ENCODE measurements around the gene ANKMY1. TPM values are rescaled to one million over a fixed set of nuclear protein-coding genes. Genes with fewer than 3 reads are reported as not detected.
"Not testable (repeated sequence)": the region's sequence is repeated elsewhere in the genome, so short reads cannot be mapped to it uniquely, and the experiment has no call there.

ANKMY1 gene
- total RNA-seq, 2 experiments from 2014 or later: 28.2 to 31.5 TPM

DNA sequence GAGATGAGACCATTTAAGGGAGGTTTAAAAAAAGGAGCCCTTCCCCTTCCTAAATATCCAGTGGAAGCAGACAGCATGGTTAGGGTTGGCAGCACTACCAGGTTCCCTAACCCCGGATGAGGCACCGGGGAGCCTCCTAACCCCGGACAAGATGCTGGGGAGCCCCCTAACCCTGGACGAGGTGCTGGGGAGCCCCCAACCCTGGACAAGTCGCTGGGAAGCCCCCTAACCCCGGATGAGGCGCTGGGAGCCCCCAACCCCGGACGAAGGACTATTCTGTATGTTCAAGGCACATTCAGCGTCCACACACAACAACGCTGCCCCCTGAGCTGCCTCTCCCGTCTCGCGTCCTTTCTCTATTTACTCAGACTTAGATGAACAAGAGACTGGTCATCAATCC lies 51.9 kb downstream of the ANKMY1 start:
- CTCF ChIA-PET: no interaction called here
- Mint-ChIP-seq H3K27ac (no peak overlapping the region), H3K9me3 (no peaks in the 10 kb centered on the region), H3K4me1 (no peaks in the 10 kb centered on the region), H3K27me3 (no peaks in the 10 kb centered on the region), H3K36me3 (ENCODE audit: low read depth) (no peaks in the 10 kb centered on the region), H3K4me3 (no peak overlapping the region)
- peak; percentile 13 for DNase-seq
- POLR2A ChIA-PET: no interaction called here

DNA sequence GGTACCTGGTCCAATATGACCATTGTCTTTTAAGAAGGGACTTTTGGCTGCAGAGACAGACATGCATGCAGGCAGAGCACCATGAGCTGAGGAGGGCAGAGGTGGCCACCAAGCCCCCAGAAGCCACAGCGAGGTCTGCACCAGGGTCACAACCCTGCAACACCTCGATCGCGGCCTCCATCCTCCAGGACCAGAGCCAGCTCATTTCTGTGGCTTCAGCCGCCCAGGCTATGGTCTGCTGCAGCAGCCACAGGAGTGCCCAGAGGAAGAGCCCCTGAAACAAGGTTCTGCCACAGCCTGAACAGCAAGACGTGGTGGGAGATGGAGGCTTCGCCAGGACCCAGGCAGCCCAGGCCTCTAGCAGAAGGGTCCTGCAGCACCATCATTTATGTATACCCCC lies 53.9 kb downstream of the ANKMY1 start:
- CTCF ChIA-PET: no interaction called here
- no peaks in the 10 kb centered on the region for H3K9me3 Mint-ChIP-seq
- POLR2A ChIA-PET: no interaction called here
- no peaks in the 10 kb centered on the region for H3K27me3 Mint-ChIP-seq
- H3K36me3 Mint-ChIP-seq (ENCODE audit: low read depth): no peaks in the 10 kb centered on the region
- no peak overlapping the region for H3K4me3 Mint-ChIP-seq
- no peaks in the 10 kb centered on the region for H3K4me1 Mint-ChIP-seq
- H3K27ac Mint-ChIP-seq: no peak overlapping the region
- DNase-seq: no peak

DNA sequence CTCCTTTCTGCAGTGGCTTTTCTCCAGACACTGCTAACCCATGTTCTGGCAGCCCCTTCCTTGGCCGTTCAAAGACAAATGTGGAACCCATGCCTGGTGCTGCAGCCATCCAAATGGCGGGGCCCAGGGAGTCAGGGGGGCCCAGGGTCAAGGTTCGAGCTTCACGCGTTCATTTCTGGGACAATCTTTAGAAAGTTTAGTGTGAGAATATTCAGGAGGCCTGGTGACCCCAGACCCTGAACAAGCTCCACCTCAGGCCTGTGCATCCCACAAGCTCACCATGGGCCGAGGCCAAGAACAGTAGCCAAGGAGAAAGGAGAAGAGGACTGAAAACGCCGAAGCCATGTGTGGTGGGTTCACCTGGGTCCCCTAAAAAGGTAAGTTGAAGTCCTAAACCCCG lies 54.4 kb downstream of the ANKMY1 start:
- CTCF ChIA-PET: no interaction called here

DNA sequence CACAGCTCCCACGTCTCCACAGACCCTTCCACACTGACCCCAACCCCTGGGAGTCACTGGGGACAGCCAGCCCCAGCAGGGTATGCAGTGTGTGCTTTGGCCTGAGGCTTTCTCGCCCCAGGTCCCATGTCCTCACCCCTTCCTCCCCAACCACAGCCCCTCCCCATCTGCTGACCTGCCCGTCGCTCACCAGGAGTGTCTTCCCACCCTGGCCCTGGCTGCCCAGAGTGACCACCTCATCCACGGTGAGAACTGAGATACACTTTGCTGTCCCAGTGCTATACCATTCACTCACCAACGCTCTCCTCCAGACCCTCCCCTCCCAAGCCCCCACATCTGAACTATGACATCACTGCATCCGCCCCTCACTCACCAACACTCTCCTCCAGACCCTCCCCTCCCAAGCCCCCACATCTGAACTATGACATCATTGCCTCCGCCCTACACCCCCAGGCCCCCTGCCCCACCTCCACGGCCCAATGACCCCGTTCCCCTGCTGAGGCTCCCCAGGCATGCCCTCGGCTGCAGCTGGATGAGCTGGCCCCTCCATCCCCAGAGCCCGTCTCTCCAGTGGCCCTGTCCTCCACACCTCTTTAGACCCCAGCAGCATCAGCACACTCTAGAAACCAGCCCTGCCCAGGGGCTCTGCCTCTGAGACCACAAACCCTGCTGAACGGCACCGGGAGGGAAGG lies 55.2 kb downstream of the ANKMY1 start:
- Mint-ChIP-seq H3K27me3 (no peaks in the 10 kb centered on the region), H3K4me3 (no peak overlapping the region), H3K4me1 (no peaks in the 10 kb centered on the region), H3K36me3 (ENCODE audit: low read depth) (no peaks in the 10 kb centered on the region), H3K9me3 (no peaks in the 10 kb centered on the region), H3K27ac (no peak overlapping the region)
- POLR2A ChIA-PET: no interaction called here
- CTCF ChIA-PET: no interaction called here
- no peak for DNase-seq

More for the DNA sequence above, 54.4 kb downstream of the ANKMY1 start:
- H3K4me3 Mint-ChIP-seq: no peak overlapping the region
- no peaks in the 10 kb centered on the region for H3K9me3 Mint-ChIP-seq
- no peak for DNase-seq
- no peaks in the 10 kb centered on the region for H3K27me3 Mint-ChIP-seq
- POLR2A ChIA-PET: no interaction called here
- H3K4me1 Mint-ChIP-seq: no peaks in the 10 kb centered on the region
- no peak overlapping the region for H3K27ac Mint-ChIP-seq
- H3K36me3 Mint-ChIP-seq (ENCODE audit: low read depth): no peaks in the 10 kb centered on the region

DNA sequence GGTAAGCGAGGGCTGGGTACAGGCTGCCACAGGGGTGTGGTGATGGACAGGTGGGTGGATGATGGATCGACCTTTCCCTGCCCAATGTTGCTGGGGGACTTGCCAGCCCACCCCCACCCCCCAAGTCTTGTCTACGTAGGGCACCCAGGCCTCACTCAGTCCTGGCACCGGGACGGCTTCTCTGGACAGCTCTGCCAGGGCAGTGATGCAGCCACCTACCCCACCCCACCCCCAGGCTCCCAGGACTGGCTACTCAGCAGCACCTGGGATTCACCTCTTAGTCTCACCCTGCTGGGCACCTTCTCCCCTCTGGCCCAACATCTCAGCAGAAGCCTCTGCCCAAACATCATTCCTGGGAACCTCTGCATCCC lies 55.7 kb downstream of the ANKMY1 start:
- CTCF ChIA-PET: no interaction called here
- Mint-ChIP-seq H3K36me3 (ENCODE audit: low read depth) (no peaks in the 10 kb centered on the region), H3K27ac (no peak overlapping the region), H3K4me1 (no peaks in the 10 kb centered on the region), H3K4me3 (no peak overlapping the region), H3K27me3 (no peaks in the 10 kb centered on the region), H3K9me3 (no peaks in the 10 kb centered on the region)
- POLR2A ChIA-PET: no interaction called here
- no peak for DNase-seq

DNA sequence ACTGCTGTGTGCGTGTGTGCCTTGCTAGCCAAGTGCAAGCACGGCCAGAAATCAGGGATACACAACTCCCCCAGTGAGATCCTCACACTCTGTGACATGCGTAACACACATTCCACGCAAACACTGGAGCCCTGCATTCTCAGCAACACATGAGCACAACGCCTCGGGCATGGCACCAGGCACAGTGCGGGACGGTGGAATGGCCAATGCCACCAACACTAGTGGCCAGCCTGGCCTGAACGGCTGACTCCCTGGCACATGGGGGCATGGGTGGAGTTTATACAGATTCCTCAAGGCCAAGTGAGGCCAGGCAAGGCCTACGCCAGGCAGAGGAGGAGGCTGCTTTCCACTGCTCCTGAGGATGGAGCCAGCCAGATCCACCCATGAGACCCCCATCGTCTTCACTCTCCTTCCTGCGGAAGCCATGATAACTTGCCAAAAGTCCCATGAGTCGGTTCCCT lies 56.2 kb downstream of the ANKMY1 start:
- Mint-ChIP-seq H3K36me3 (ENCODE audit: low read depth) (no peaks in the 10 kb centered on the region), H3K4me1 (no peaks in the 10 kb centered on the region), H3K27ac (no peak overlapping the region), H3K9me3 (no peaks in the 10 kb centered on the region), H3K4me3 (no peak overlapping the region), H3K27me3 (no peaks in the 10 kb centered on the region)
- ChIA-PET CTCF (no interaction called here), POLR2A (no interaction called here)
- DNase-seq: no peak

DNA sequence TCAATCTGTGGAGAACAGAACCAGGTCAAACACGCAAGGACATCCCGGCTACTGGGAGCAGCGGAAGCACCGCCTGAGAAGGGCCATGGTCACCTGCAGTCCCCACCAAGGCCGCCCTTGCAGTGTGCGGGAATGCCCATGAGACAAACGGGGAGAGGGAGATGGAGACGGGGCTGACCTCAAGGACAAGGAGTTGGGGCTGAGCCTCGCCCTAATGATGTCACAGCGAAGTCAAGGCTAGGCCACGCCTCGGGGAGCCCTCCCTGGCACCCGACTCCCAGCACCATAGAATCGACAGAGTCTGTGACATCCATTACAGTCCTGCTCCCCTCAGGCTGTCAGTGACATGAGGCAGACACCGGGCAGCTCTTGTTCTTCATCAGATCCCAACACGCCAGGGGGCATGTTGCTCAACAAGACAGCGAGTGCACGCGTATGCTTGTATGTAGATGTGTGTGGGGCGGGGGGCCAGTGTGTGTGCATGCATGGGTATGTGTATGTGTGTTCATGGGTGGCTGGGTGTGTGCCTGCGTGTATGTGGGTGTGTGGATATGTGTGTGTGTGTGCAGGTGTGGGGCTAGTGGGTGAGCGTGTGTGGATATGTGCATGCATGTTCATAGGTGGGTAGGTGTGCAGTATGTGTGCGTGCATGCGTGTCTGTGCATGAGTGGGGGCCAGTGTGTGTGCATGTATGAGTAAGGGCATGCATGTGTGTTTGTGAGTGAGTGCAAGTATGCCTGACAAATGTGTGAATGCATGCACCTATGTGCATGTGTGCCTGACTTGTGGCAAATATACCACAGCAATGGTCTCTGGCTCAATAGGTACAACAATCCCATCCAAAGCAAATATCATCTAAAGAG lies 57.0 kb downstream of the ANKMY1 start:
- Mint-ChIP-seq H3K9me3 (no peaks in the 10 kb centered on the region), H3K27me3 (no peaks in the 10 kb centered on the region), H3K4me3 (no peak overlapping the region), H3K36me3 (ENCODE audit: low read depth) (no peaks in the 10 kb centered on the region), H3K4me1 (no peaks in the 10 kb centered on the region), H3K27ac (no peak overlapping the region)
- peak; percentile 7 for DNase-seq
- ChIA-PET POLR2A (no interaction called here), CTCF (no interaction called here)

DNA sequence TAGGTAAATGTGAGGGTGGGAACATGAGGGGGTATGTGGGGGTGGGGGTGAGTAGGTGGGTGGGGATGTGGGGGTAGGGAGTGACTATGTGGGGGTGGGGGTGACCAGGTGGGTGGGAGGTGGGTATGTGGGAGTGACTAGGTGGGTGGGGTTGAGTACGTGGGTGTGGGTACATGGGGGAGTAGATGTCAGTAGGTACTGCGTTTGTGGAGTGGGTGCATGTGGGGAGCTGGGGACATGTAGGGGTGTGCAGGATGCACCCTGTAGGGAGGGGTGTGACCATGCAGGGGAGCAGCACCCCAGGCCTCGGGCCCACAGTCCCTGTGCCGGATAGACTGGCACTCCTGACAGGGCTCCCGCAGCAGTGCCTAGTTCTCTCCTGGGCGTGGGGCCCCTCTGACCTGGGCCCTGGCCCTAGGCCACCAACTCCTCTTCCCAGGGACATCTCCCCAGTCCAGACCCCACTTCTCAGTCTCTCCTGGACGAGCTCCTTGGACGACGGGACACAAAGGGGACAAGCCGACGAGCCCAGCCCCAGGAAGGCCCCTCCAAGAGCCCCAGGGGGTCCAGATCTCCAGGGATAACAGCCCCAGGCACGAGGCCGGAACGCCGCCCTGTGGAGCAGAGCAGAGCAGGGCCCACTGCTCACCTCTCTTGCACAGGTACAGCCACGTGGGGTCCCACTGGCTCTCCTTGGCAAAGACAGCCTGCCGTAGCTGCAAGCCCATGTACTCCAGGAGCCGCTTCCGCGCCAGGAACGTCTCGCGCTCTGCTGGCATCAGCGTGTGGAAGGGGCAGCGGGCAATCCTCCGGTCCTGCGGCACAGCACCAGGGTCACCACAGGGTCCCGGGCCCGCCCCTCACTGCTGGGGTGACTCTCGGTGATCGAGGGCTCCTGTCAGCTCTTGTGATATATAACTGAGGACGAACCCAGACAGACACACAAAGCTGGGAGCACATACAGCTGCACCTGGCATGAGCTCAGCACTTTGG lies 58.2 kb downstream of the ANKMY1 start:
- ChIA-PET CTCF (no interaction called here), POLR2A (no interaction called here)
- Mint-ChIP-seq H3K4me3 (no peak overlapping the region), H3K27ac (no peak overlapping the region), H3K36me3 (ENCODE audit: low read depth) (no peaks in the 10 kb centered on the region), H3K27me3 (no peaks in the 10 kb centered on the region), H3K9me3 (peaks cover 2% of the 10 kb centered on the region), H3K4me1 (no peaks in the 10 kb centered on the region)
- peak; percentile 13 for DNase-seq

DNA sequence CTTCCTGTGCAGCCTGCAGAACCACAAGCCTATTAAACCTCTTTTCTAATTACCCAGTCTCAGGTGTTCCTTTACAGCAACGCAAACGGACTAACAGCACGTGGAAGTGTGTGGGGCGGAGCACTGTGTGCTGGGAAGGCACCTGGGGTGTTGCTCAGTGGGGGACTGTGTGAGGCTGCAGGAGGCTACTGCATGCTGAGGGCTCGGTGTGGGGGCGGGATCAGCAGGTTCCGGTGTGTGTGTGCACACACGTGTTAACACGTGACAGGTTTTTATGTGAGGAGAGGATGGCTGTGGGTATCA lies 58.9 kb downstream of the ANKMY1 start:
- H3K36me3 Mint-ChIP-seq (ENCODE audit: low read depth): no peaks in the 10 kb centered on the region
- no peak overlapping the region for H3K27ac Mint-ChIP-seq
- no peaks in the 10 kb centered on the region for H3K4me1 Mint-ChIP-seq
- CTCF ChIA-PET: no interaction called here
- no peak for DNase-seq
- H3K27me3 Mint-ChIP-seq: no peaks in the 10 kb centered on the region
- no peak overlapping the region for H3K4me3 Mint-ChIP-seq
- POLR2A ChIA-PET: interaction anchor here (0.5 kb wide), 1 partner anchor 103 kb away, joined by 3 read pairs; no protein-coding TSS in a partner anchor
- peaks cover 2% of the 10 kb centered on the region for H3K9me3 Mint-ChIP-seq

DNA sequence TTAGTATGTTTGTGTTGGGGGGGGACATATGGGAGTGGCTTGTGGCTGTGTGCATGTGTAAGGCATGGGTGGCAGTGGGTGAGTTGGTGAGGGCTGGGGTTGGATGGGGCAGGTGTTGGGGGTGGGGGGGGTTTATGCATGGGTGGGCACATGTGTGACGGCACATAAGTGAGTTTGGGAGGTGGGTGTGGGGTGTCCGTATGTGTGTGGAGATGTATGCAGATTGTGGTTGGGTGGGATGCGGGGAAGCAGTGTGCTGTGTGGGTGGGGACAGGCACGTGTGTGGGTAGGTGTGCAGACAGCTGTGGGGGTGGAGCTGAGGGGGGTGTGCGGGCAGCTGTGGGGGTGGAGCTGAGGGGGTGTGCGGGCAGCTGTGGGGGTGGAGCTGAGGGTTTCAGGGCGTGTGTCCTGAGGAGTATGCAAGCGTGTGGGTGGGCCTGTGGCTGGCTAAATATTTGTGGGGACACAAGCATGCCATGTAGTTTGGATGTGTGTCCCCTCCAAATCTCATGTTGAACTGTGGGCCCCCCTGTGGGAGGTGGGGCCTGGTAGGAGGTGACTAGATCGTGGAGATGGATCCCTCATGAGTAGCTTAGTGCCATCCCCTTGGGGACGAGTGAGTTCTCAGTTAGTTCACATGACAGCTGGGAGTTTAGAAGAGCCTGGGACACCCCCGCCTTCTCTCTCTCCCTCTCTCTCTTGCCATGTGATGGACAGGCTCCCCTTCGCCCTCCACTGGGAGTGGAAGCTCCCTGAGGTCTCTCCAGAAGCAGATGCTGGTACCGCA lies 59.4 kb downstream of the ANKMY1 start:
- CTCF ChIA-PET: interaction anchor here (2.7 kb wide), 1 partner anchor 16 kb away, joined by 10 read pairs; no protein-coding TSS in a partner anchor
- peaks cover 3% of the 10 kb centered on the region for H3K9me3 Mint-ChIP-seq
- POLR2A ChIA-PET: interaction anchor here (0.5 kb wide), 1 partner anchor 104 kb away, joined by 3 read pairs; no protein-coding TSS in a partner anchor
- peaks cover 4% of the 10 kb centered on the region for H3K36me3 Mint-ChIP-seq (ENCODE audit: low read depth)
- no peaks in the 10 kb centered on the region for H3K27me3 Mint-ChIP-seq
- no peaks in the 10 kb centered on the region for H3K4me1 Mint-ChIP-seq
- DNase-seq: no peak
- no peak overlapping the region for H3K4me3 Mint-ChIP-seq
- H3K27ac Mint-ChIP-seq: no peak overlapping the region

DNA sequence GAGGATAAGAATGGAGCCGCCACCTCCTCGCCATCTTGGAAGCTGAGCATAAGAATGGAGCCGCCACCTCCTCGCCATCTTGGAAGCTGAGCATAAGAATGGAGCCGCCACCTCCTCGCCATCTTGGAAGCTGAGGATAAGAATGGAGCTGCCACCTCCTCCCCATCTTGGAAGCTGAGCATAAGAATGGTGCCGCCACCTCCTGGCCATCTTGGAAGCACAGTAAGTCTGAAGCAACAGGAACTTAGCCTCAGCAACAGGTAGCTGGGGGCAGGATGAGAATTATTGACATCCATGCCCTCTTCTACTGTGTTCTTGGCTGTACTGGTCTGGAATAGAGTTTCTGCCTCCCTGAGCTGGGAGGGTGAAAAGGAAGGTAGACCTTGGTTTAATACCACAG lies 60.7 kb downstream of the ANKMY1 start:
- H3K9me3 Mint-ChIP-seq: not testable (repeated sequence)
- CTCF ChIA-PET: interaction anchor here (1.6 to 2.7 kb wide), 2 partner anchors 16 to 18 kb away, joined by 3 to 10 read pairs; no protein-coding TSS in a partner anchor

DNA sequence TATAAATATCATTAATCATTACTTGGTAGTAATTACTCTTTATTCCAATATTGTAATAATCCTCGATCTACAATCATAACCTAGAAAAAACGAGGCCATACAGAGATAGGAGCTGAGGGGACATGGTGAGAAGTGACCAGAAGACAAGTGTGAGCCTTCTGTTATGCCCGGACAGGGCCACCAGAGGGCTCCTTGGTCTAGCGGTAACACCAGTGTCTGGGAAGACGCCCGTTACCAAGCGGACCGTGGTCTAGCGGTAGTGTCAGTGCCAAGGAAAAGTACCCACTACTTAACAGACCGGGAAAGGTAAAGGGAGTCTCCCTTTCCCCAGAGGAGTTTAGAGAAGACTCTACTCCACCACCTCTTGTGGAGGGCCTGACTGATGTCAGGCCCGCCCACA lies 62.8 kb downstream of the ANKMY1 start:
- H3K4me1 Mint-ChIP-seq; H3K27ac Mint-ChIP-seq; H3K4me3 Mint-ChIP-seq; H3K36me3 Mint-ChIP-seq (ENCODE audit: low read depth); POLR2A ChIA-PET; H3K27me3 Mint-ChIP-seq; CTCF ChIA-PET: not testable (repeated sequence)
- peaks cover 21% of the 10 kb centered on the region for H3K9me3 Mint-ChIP-seq
- peak; percentile 9 for DNase-seq

More for the DNA sequence above, 60.7 kb downstream of the ANKMY1 start:
- DNase-seq: peak; percentile 11
- H3K27ac Mint-ChIP-seq; POLR2A ChIA-PET; H3K36me3 Mint-ChIP-seq (ENCODE audit: low read depth); H3K4me1 Mint-ChIP-seq; H3K4me3 Mint-ChIP-seq; H3K27me3 Mint-ChIP-seq: not testable (repeated sequence)
